H9 (cell line): ENCODE results near the gene NNT. TPM values are rescaled to one million over a fixed set of nuclear protein-coding genes. Genes with fewer than 3 reads are reported as not detected.

Experiments used
- DNase-seq: peaks from one replicate; pipeline ENCODE4 v3.0.0-alpha.2; 2017
- H2AFZ ChIP-seq: one replicate; pipeline ENCODE4 v1.6.1; 2013; ENCODE audit warnings: mild to moderate bottlenecking, low read length, control low read depth, moderate library complexity
- H2AK5ac ChIP-seq: 2 replicates; pipeline ENCODE4 v1.6.1; 2013; ENCODE audit warnings: low read length, control low read depth, mixed read lengths; ENCODE audit not compliant: insufficient read length
- H2BK120ac ChIP-seq: one replicate; pipeline ENCODE4 v1.6.1; 2013; ENCODE audit warnings: low read depth, mild to moderate bottlenecking, low read length, control low read depth, inconsistent platforms; ENCODE audit not compliant: poor library complexity, severe bottlenecking
- H2BK12ac ChIP-seq: 2 replicates; pipeline ENCODE4 v1.6.1; 2013; ENCODE audit warnings: low read length, control low read depth, mixed read lengths, low read depth; ENCODE audit not compliant: insufficient read length
- H2BK15ac ChIP-seq: 2 replicates; pipeline ENCODE4 v1.6.1; 2013; ENCODE audit warnings: low read depth, low read length, control low read depth
- H2BK20ac ChIP-seq: one replicate; pipeline ENCODE4 v1.6.1; 2013; ENCODE audit warnings: low read depth, mild to moderate bottlenecking, low read length, control low read depth, inconsistent platforms; ENCODE audit not compliant: poor library complexity, severe bottlenecking
- H2BK5ac ChIP-seq: 2 replicates; pipeline ENCODE4 v1.6.1; 2013; ENCODE audit warnings: low read length, control low read depth, mixed read lengths; ENCODE audit not compliant: insufficient read length
- H3K14ac ChIP-seq: 2 replicates; pipeline ENCODE4 v1.6.1; 2013; ENCODE audit warnings: low read length, control low read depth; ENCODE audit not compliant: insufficient read depth
- H3K18ac ChIP-seq: 2 replicates; pipeline ENCODE4 v1.6.1; 2013; ENCODE audit warnings: low read depth, mild to moderate bottlenecking, mixed read lengths, low read length, control low read depth; ENCODE audit not compliant: insufficient read length
- H3K23ac ChIP-seq: 2 replicates; pipeline ENCODE4 v1.6.1; 2013; ENCODE audit warnings: low read length, control low read depth, mixed read lengths, low read depth; ENCODE audit not compliant: insufficient read length
- H3K23me2 ChIP-seq: 2 replicates; pipeline ENCODE4 v1.6.1; 2013; ENCODE audit warnings: low read depth, mild to moderate bottlenecking, mixed read lengths, low read length, control low read depth; ENCODE audit not compliant: insufficient read length, poor library complexity, severe bottlenecking
- H3K27ac ChIP-seq: 2 replicates; pipeline ENCODE4 v1.5.1; 2013; ENCODE audit warnings: low read length, control low read depth, mixed read lengths, low read depth; ENCODE audit not compliant: insufficient read length
- H3K27me3 ChIP-seq: 2 replicates; pipeline ENCODE4 v1.6.1; 2013; ENCODE audit warnings: low read length, control low read depth, inconsistent platforms; ENCODE audit not compliant: insufficient read depth
- H3K4ac ChIP-seq: 2 replicates; pipeline ENCODE4 v1.6.1; 2013; ENCODE audit warnings: low read depth, mild to moderate bottlenecking, control low read depth, inconsistent platforms, low read length, moderate library complexity
- H3K4me1 ChIP-seq: 2 replicates; pipeline ENCODE4 v1.6.1; 2013; ENCODE audit warnings: low read length, control low read depth, inconsistent platforms; ENCODE audit not compliant: insufficient read depth
- H3K4me2 ChIP-seq: 2 replicates; pipeline ENCODE4 v1.6.1; 2013; ENCODE audit warnings: low read length, control low read depth, mixed read lengths; ENCODE audit not compliant: insufficient read length, insufficient read depth
- H3K56ac ChIP-seq: 2 replicates; pipeline ENCODE4 v1.6.1; 2013; ENCODE audit warnings: low read depth, mild to moderate bottlenecking, mixed read lengths, low read length, control low read depth; ENCODE audit not compliant: insufficient read length
- H3K79me1 ChIP-seq: 2 replicates; pipeline ENCODE4 v1.6.1; 2013; ENCODE audit warnings: low read depth, mild to moderate bottlenecking, moderate library complexity, low read length, control low read depth, inconsistent platforms; ENCODE audit not compliant: insufficient read depth, poor library complexity, severe bottlenecking
- H3K79me2 ChIP-seq: 2 replicates; pipeline ENCODE4 v1.6.1; 2013; ENCODE audit warnings: low read length, control low read depth, inconsistent platforms; ENCODE audit not compliant: insufficient read depth
- H3K9ac ChIP-seq: 2 replicates; pipeline ENCODE4 v1.6.1; 2013; ENCODE audit warnings: low read length, control low read depth, mixed read lengths; ENCODE audit not compliant: insufficient read length; ENCODE audit errors: extremely low read depth
- H3K9me3 ChIP-seq: one replicate; pipeline ENCODE4 v1.6.1; 2013; ENCODE audit warnings: low read depth, low read length, inconsistent platforms; ENCODE audit not compliant: control insufficient read depth
- H3T11ph ChIP-seq: one replicate; pipeline ENCODE4 v1.6.1; 2013; ENCODE audit warnings: mild to moderate bottlenecking, low read length, control low read depth, inconsistent platforms
- H4K20me1 ChIP-seq: one replicate; pipeline ENCODE4 v1.6.1; 2013; ENCODE audit not compliant: control insufficient read depth, insufficient read length, insufficient read depth
- H4K5ac ChIP-seq: 2 replicates; pipeline ENCODE4 v1.6.1; 2013; ENCODE audit warnings: low read depth, mild to moderate bottlenecking, mixed read lengths, low read length, control low read depth; ENCODE audit not compliant: insufficient read length
- H4K8ac ChIP-seq: replicated peaks from 2 replicates; pipeline ENCODE4 v1.6.1; 2013; ENCODE audit warnings: low read length, control low read depth, mixed read lengths, low read depth; ENCODE audit not compliant: insufficient read length
- H4K91ac ChIP-seq: 2 replicates; pipeline ENCODE4 v1.6.1; 2013; ENCODE audit warnings: low read depth, mild to moderate bottlenecking, moderate library complexity, mixed read lengths, low read length, control low read depth; ENCODE audit not compliant: insufficient read length
- H3K27ac Mint-ChIP-seq, 3 experiments: 2 replicates in 2 of 3; 3 replicates in 1 of 3; pipeline ENCODE4 v1.8.0; 2020 to 2021; ENCODE audit warnings: mixed read lengths in 3 of 3, mild to moderate bottlenecking in 1 of 3, moderate library complexity in 1 of 3
- H3K27me3 Mint-ChIP-seq: 2 replicates; pipeline ENCODE4 v1.8.0; 2021; ENCODE audit warnings: low read depth, mild to moderate bottlenecking, moderate library complexity, mixed read lengths
- H3K36me3 Mint-ChIP-seq, 3 experiments: 2 replicates in 2 of 3; 3 replicates in 1 of 3; pipeline ENCODE4 v1.8.0; 2020 to 2021; ENCODE audit warnings: low read depth in 3 of 3, mixed read lengths in 3 of 3; ENCODE audit not compliant: insufficient read depth in 1 of 3
- H3K4me1 Mint-ChIP-seq, 2 experiments: 2 replicates each; pipeline ENCODE4 v1.8.0; 2020; ENCODE audit warnings: mixed read lengths in 2 of 2
- H3K4me3 Mint-ChIP-seq, 2 experiments: 2 replicates in 1 of 2; 3 replicates in 1 of 2; pipeline ENCODE4 v1.8.0; 2020 to 2021; ENCODE audit warnings: mild to moderate bottlenecking in 2 of 2, mixed read lengths in 2 of 2, moderate library complexity in 1 of 2
- H3K9me3 Mint-ChIP-seq, 2 experiments: 2 replicates in 1 of 2; 3 replicates in 1 of 2; pipeline ENCODE4 v1.8.0; 2020; ENCODE audit warnings: mild to moderate bottlenecking in 2 of 2, mixed read lengths in 2 of 2, moderate library complexity in 1 of 2
- total RNA-seq: library from RNA; stranded (reverse); gene quantifications from 2 replicates; pipeline ENCODE4 v1.2.1, GENCODE V29; 2021
- TF ChIP-seq, protein P1 (sequence below): fragments of 200-600 bp; sonication (generic); conservative IDR thresholded peaks from 3 replicates; pipeline ENCODE4 v1.8.0; 2021; ENCODE audit warnings: antibody characterized with exemption, mild to moderate bottlenecking

NNT gene
- total RNA-seq, 1 experiment from 2014 or later: 27.6 TPM

DNA sequence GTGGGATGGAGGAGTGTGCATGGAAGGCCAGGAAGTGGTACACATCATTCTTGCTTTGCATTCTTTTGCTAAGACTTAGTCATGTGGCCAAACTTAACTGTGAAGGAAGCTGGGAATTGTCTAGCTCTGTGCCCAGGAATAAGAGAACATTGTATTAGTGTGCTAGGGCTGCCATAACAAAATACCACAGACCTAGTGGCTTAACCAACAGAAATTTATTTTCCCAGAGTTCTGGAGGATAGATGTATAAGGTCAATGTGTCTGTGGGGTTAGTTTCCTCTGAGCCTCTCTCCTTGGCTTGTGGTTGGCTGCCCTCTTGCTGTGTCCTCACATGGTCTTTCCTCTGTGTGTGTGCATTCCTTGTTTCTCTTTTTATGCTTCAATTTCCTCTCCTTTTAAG is 32.4 kb downstream of the NNT start:
- H3K14ac ChIP-seq: no peak overlapping the region
- H3K23ac ChIP-seq: no peak overlapping the region
- DNase-seq: no peak
- H3T11ph ChIP-seq: no peak overlapping the region
- H3K4me3 Mint-ChIP-seq: no peak overlapping the region
- H3K27ac Mint-ChIP-seq: no peak overlapping the region
- TF ChIP-seq, protein P1, sequence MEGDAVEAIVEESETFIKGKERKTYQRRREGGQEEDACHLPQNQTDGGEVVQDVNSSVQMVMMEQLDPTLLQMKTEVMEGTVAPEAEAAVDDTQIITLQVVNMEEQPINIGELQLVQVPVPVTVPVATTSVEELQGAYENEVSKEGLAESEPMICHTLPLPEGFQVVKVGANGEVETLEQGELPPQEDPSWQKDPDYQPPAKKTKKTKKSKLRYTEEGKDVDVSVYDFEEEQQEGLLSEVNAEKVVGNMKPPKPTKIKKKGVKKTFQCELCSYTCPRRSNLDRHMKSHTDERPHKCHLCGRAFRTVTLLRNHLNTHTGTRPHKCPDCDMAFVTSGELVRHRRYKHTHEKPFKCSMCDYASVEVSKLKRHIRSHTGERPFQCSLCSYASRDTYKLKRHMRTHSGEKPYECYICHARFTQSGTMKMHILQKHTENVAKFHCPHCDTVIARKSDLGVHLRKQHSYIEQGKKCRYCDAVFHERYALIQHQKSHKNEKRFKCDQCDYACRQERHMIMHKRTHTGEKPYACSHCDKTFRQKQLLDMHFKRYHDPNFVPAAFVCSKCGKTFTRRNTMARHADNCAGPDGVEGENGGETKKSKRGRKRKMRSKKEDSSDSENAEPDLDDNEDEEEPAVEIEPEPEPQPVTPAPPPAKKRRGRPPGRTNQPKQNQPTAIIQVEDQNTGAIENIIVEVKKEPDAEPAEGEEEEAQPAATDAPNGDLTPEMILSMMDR: no peak
- H3K23me2 ChIP-seq: no peaks in the 10 kb centered on the region
- H3K4me2 ChIP-seq: no peak overlapping the region
- no peak overlapping the region for H2BK15ac ChIP-seq
- no peak overlapping the region for H2BK120ac ChIP-seq
- H3K36me3 Mint-ChIP-seq: no peaks in the 10 kb centered on the region; a peak in 1 of 7 replicates
- H2AK5ac ChIP-seq: no peak overlapping the region
- peaks cover 10% of the 10 kb centered on the region in 2 experiments for H3K4me1 Mint-ChIP-seq
- no peak overlapping the region for H3K56ac ChIP-seq
- no peak overlapping the region for H2BK5ac ChIP-seq
- no peaks in the 10 kb centered on the region for H3K27me3 ChIP-seq
- no peak overlapping the region for H2BK20ac ChIP-seq
- no peaks in the 10 kb centered on the region for H4K20me1 ChIP-seq
- H3K79me2 ChIP-seq: no peaks in the 10 kb centered on the region
- H4K91ac ChIP-seq: no peak overlapping the region
- H3K4ac ChIP-seq: no peak overlapping the region
- H3K9ac ChIP-seq: no peak overlapping the region
- H3K9me3 Mint-ChIP-seq: no peaks in the 10 kb centered on the region
- H4K5ac ChIP-seq: no peak overlapping the region
- no peaks in the 10 kb centered on the region for H3K4me1 ChIP-seq
- H3K18ac ChIP-seq: no peak overlapping the region
- H4K8ac ChIP-seq: no peak overlapping the region
- H3K27me3 Mint-ChIP-seq: no peaks in the 10 kb centered on the region
- no peaks in the 10 kb centered on the region for H3K9me3 ChIP-seq
- no peak overlapping the region for H2AFZ ChIP-seq
- no peaks in the 10 kb centered on the region for H3K79me1 ChIP-seq
- no peak overlapping the region for H3K27ac ChIP-seq
- H2BK12ac ChIP-seq: no peak overlapping the region
